Islet of Langerhans (tissue), 1 donor: Measurements from ENCODE around the gene NF2.

Experiments used
- FAIRE-seq: peaks from one replicate; lab custom pipeline; 2011; peaks lifted over from hg19 to GRCh38; lab: Jason Lieb, UNC

NF2 gene

GRCh38 chr22:29632672-29633071, 29.2 kb downstream of the NF2 start:
- no peak for FAIRE-seq

- no peak for FAIRE-seq
Observed at GRCh38 chr22:29633514-29634312, 30.3 kb downstream of the NF2 start.

GRCh38 chr22:29634847-29635246, 31.4 kb downstream of the NF2 start:
- no peak for FAIRE-seq

GRCh38 chr22:29635734-29636357, 32.4 kb downstream of the NF2 start:
- FAIRE-seq: peak; percentile 65

- no peak for FAIRE-seq
Observed at GRCh38 chr22:29636751-29637150, 33.3 kb downstream of the NF2 start.

GRCh38 chr22:29637181-29637580, 33.7 kb downstream of the NF2 start:
- FAIRE-seq: no peak

GRCh38 chr22:29638678-29639077, 35.2 kb downstream of the NF2 start:
- no peak for FAIRE-seq

- no peak for FAIRE-seq
Observed at GRCh38 chr22:29639096-29639495, 35.7 kb downstream of the NF2 start.

GRCh38 chr22:29641042-29641699, 37.7 kb downstream of the NF2 start:
- FAIRE-seq: no peak

- no peak for FAIRE-seq
Observed at GRCh38 chr22:29641700-29642330, 38.4 kb downstream of the NF2 start.

GRCh38 chr22:29642694-29643093, 39.3 kb downstream of the NF2 start:
- no peak for FAIRE-seq

- no peak for FAIRE-seq
Observed at GRCh38 chr22:29647954-29648737, 44.7 kb downstream of the NF2 start.

GRCh38 chr22:29650370-29650769, 46.9 kb downstream of the NF2 start:
- FAIRE-seq: no peak

GRCh38 chr22:29651652-29652051, 48.2 kb downstream of the NF2 start:
- FAIRE-seq: no peak

GRCh38 chr22:29654420-29654819, 51.0 kb downstream of the NF2 start:
- FAIRE-seq: no peak

GRCh38 chr22:29654882-29655281, 51.4 kb downstream of the NF2 start:
- no peak for FAIRE-seq

- no peak for FAIRE-seq
Observed at GRCh38 chr22:29658176-29658575, 54.7 kb downstream of the NF2 start.

- FAIRE-seq: no peak
Observed at GRCh38 chr22:29660021-29660420, 56.6 kb downstream of the NF2 start.

GRCh38 chr22:29661336-29661735, 57.9 kb downstream of the NF2 start:
- FAIRE-seq: no peak

GRCh38 chr22:29663180-29663821, 59.9 kb downstream of the NF2 start:
- no peak for FAIRE-seq

- FAIRE-seq: no peak
Observed at GRCh38 chr22:29665486-29665885, 62.1 kb downstream of the NF2 start.

GRCh38 chr22:29668673-29669072, 65.2 kb downstream of the NF2 start:
- FAIRE-seq: no peak
